ENCODE results near the gene FGF14. TPM values are rescaled to one million over a fixed set of nuclear protein-coding genes. Genes with fewer than 3 reads are reported as not detected.

Gene FGF14
- polyA plus RNA-seq, 1 of the 3 experiments (the other 2 are of a cell fraction): 0.20 TPM

DNA sequence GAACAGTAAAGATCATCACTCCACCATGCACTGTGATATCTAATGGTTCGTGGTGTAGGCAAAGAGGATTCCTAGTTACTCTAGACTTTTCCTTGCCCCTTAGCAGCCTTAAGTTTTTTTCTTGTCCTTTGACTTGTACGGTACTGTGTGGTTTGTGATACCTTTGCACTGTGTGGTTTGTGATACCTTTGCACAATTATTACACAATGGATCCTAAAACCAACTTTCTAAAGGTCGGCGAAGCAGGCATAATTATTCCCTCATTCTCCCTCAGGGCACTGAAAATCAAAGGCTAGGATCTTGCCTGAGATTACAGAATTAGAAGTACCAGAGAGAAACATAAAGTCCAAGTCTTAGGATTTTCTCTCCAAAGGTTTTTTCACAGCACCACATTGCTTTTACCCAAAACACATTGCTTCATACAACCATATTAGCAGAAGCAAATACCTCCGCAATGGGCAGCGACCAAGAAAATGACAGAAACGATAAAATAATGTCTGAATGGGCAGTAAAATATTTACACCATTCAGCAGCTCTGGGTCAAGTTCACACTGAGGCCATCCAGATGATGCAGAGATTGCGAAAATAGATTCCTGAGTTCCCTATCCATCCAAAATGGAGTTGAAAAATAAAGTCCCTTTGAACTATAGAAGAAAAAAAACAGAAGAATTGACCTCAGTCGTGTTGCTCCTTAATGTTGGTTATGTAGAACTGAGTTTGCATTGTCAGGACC is 106.4 kb downstream of the FGF14 start:
- H3K79me2 ChIP-seq (ENCODE audit: insufficient read depth): no peaks in the 10 kb centered on the region
- H3K4me1 ChIP-seq (ENCODE audit: control insufficient read depth in 1 of 2, insufficient read depth in 2 of 2, low read depth in 1 of 2, low read length in 1 of 2): peaks cover 0 to 22% of the 10 kb centered on the region in 2 experiments; a peak in 2 of 4 replicates
- no peaks in the 10 kb centered on the region for H3K9me3 ChIP-seq
- WGBS (ENCODE audit: low lambda C conversion rate): 59% methylated on average over 9 of the region's 9 CpGs
- H4K20me1 ChIP-seq (ENCODE audit: insufficient read depth): no peaks in the 10 kb centered on the region
- no peak overlapping the region for H3K9ac ChIP-seq
- peaks cover 0 to 3% of the 10 kb centered on the region in 2 experiments for H3K36me3 ChIP-seq (replicated peaks in 1 of 2; ENCODE audit: control insufficient read depth in 1 of 2, insufficient read depth in 2 of 2, low read length in 1 of 2)
- DNase-seq: no peak
- H2AFZ ChIP-seq (ENCODE audit: low read depth): no peak overlapping the region
- H3K4me3 ChIP-seq (ENCODE audit: low read depth in 2 of 2, low read length in 1 of 2): no peak overlapping the region
- no peaks in the 10 kb centered on the region for H3K9me2 ChIP-seq
- no peaks in the 10 kb centered on the region for H3K27me3 ChIP-seq (ENCODE audit: insufficient read depth)
- TF ChIP-seq JUND (IDR thresholded peaks at IDR 0.05): no peak
- TF ChIP-seq MXI1 (IDR thresholded peaks at IDR 0.05; ENCODE audit: low read depth, low read length): no peak
- TF ChIP-seq GABPA (IDR thresholded peaks at IDR 0.05; ENCODE audit: low read depth): no peak
- TF ChIP-seq, protein P1, sequence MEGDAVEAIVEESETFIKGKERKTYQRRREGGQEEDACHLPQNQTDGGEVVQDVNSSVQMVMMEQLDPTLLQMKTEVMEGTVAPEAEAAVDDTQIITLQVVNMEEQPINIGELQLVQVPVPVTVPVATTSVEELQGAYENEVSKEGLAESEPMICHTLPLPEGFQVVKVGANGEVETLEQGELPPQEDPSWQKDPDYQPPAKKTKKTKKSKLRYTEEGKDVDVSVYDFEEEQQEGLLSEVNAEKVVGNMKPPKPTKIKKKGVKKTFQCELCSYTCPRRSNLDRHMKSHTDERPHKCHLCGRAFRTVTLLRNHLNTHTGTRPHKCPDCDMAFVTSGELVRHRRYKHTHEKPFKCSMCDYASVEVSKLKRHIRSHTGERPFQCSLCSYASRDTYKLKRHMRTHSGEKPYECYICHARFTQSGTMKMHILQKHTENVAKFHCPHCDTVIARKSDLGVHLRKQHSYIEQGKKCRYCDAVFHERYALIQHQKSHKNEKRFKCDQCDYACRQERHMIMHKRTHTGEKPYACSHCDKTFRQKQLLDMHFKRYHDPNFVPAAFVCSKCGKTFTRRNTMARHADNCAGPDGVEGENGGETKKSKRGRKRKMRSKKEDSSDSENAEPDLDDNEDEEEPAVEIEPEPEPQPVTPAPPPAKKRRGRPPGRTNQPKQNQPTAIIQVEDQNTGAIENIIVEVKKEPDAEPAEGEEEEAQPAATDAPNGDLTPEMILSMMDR (IDR thresholded peaks at IDR 0.05): no peak
- TF ChIP-seq GATA2 (CRISPR knock-in tag; IDR thresholded peaks at IDR 0.05): no peak
- peak overlapping the region in 1 of 2 experiments; percentile 50; a peak in 1 of 4 replicates for H3K27ac ChIP-seq (ENCODE audit: low read depth in 2 of 2, low read length in 1 of 2)
- ChIA-PET POLR2A (no interaction called here), CTCF (no interaction called here)
- H3K4me2 ChIP-seq: no peak overlapping the region
- no peaks in the 10 kb centered on the region for H3F3A ChIP-seq (replicated peaks; ENCODE audit: insufficient read depth)

GRCh38 chr13:102294407-102295018 is 107.3 kb downstream of the FGF14 start:
- 70% methylated on average over 3 of the region's 3 CpGs for WGBS (ENCODE audit: low lambda C conversion rate)

More at GRCh38 chr13:102294407-102295018, 107.3 kb downstream of the FGF14 start:
- DNase-seq: no peak
- Histone ChIP-seq H4K20me1 (ENCODE audit: insufficient read depth) (no peaks in the 10 kb centered on the region), H3K27ac (ENCODE audit: low read depth in 2 of 2, low read length in 1 of 2) (no peak overlapping the region), H3K9ac (no peak overlapping the region), H2AFZ (ENCODE audit: low read depth) (no peak overlapping the region), H3F3A (replicated peaks; ENCODE audit: insufficient read depth) (no peaks in the 10 kb centered on the region), H3K4me3 (ENCODE audit: low read depth in 2 of 2, low read length in 1 of 2) (no peak overlapping the region), H3K36me3 (replicated peaks in 1 of 2; ENCODE audit: control insufficient read depth in 1 of 2, insufficient read depth in 2 of 2, low read length in 1 of 2) (peaks cover 0 to 3% of the 10 kb centered on the region in 2 experiments), H3K4me2 (no peak overlapping the region), H3K9me2 (no peaks in the 10 kb centered on the region), H3K9me3 (no peaks in the 10 kb centered on the region), H3K79me2 (ENCODE audit: insufficient read depth) (no peaks in the 10 kb centered on the region), H3K27me3 (ENCODE audit: insufficient read depth) (no peaks in the 10 kb centered on the region), H3K4me1 (ENCODE audit: control insufficient read depth in 1 of 2, insufficient read depth in 2 of 2, low read depth in 1 of 2, low read length in 1 of 2) (peaks cover 3 to 22% of the 10 kb centered on the region in 2 experiments; a peak in 2 of 4 replicates)
- CTCF ChIA-PET: no interaction called here
- POLR2A ChIA-PET: no interaction called here
- TF ChIP-seq, protein P1 (IDR thresholded peaks at IDR 0.05): no peak
- no peak for TF ChIP-seq GABPA (IDR thresholded peaks at IDR 0.05; ENCODE audit: low read depth)
- no peak for TF ChIP-seq FOXM1 (IDR thresholded peaks at IDR 0.05; ENCODE audit: low read depth)
- TF ChIP-seq RXRA (IDR thresholded peaks at IDR 0.05; ENCODE audit: borderline replicate concordance, low read depth): no peak
- TF ChIP-seq, protein P2, sequence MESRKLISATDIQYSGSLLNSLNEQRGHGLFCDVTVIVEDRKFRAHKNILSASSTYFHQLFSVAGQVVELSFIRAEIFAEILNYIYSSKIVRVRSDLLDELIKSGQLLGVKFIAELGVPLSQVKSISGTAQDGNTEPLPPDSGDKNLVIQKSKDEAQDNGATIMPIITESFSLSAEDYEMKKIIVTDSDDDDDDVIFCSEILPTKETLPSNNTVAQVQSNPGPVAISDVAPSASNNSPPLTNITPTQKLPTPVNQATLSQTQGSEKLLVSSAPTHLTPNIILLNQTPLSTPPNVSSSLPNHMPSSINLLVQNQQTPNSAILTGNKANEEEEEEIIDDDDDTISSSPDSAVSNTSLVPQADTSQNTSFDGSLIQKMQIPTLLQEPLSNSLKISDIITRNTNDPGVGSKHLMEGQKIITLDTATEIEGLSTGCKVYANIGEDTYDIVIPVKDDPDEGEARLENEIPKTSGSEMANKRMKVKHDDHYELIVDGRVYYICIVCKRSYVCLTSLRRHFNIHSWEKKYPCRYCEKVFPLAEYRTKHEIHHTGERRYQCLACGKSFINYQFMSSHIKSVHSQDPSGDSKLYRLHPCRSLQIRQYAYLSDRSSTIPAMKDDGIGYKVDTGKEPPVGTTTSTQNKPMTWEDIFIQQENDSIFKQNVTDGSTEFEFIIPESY (IDR thresholded peaks at IDR 0.05; ENCODE audit: borderline replicate concordance, low read depth): no peak

Data from SK-N-SH (cell line).